ENCODE results near the gene FAM228B.

GRCh38 chr2:24181849-24182248 lies 58.6 kb downstream of the FAM228B start:
- TF ChIP-seq CTCF (conservative IDR thresholded peaks at IDR 0.05; ENCODE audit: low read length) (no peak), EZH2phosphoT487 (IDR thresholded peaks at IDR 0.05; ENCODE audit: borderline replicate concordance, low read depth, low read length) (no peak)

Measured in OCI-LY7 (cell line).